Measurements from ENCODE around the gene KDM4B. TPM values are rescaled to one million over a fixed set of nuclear protein-coding genes. Genes with fewer than 3 reads are reported as not detected.

The KDM4B gene
- total and polyA plus RNA-seq, 10 of the 15 experiments (the other 5 are each of a cell fraction or from before 2014, with no cell fraction given) = 0.47 to 49.6 (median 16.2) TPM

GRCh38 chr19:5078666-5079065, 109.8 kb downstream of the KDM4B start (continued):
- TF ChIP-seq HCFC1 (IDR thresholded peaks at IDR 0.05; ENCODE audit: low read length) = no peak
- no peak for TF ChIP-seq MEF2B (IDR thresholded peaks at IDR 0.05; ENCODE audit: partially characterized antibody, poor library complexity, severe bottlenecking)
- no peak for TF ChIP-seq USF2 (IDR thresholded peaks at IDR 0.05; ENCODE audit: borderline replicate concordance, low read depth, low read length)
- TF ChIP-seq SREBF2 (IDR thresholded peaks at IDR 0.05; ENCODE audit: low read length) = no peak
- no peak for TF ChIP-seq RCOR1 (conservative IDR thresholded peaks at IDR 0.05; ENCODE audit: low read depth, low read length)

GRCh38 chr19:5079071-5079774, 110.3 kb downstream of the KDM4B start:
- H3K4me3 ChIP-seq = no peak overlapping the region
- no peak overlapping the region for H3K27ac ChIP-seq (ENCODE audit: control insufficient read depth, insufficient read depth)
- H3K27me3 ChIP-seq (replicated peaks in 1 of 2; ENCODE audit: control insufficient read depth in 2 of 2, insufficient read depth in 2 of 2, low read length in 1 of 2) = no peaks in the 10 kb centered on the region
- RAD21 ChIA-PET (ENCODE audit: unreplicated experiment) = interaction anchor here (0.6 kb wide), 1 partner anchor 132 kb away, joined by 3 read pairs; no protein-coding TSS in a partner anchor
- peaks cover 10 to 15% of the 10 kb centered on the region in 2 experiments; a peak in 3 of 4 replicates for H3K36me3 ChIP-seq (ENCODE audit: control insufficient read depth in 2 of 2, insufficient read depth in 2 of 2, low read length in 1 of 2)
- intact Hi-C loops (cut with micrococcal nuclease; ENCODE audit: unreplicated experiment) = no loop called here
- ATAC-seq (no peak), DNase-seq (ENCODE audit: low read depth, low spot score) (no peak), FAIRE-seq (no peak)
- SMC1A ChIA-PET (ENCODE audit: uncharacterized antibody, unreplicated experiment) = no interaction called here
- H3K4me1 ChIP-seq (ENCODE audit: control insufficient read depth, insufficient read depth, low read length) = no peaks in the 10 kb centered on the region
- in situ Hi-C loops (cut with MboI) = no loop called here
- POLR2A ChIA-PET = no interaction called here
- CTCF ChIA-PET = no interaction called here
- H3K79me2 ChIP-seq (ENCODE audit: control insufficient read depth, insufficient read depth, low read length) = no peaks in the 10 kb centered on the region
- BruUV-seq (replicated peaks) = no TSS peak
- 94% methylated on average over 16 of the region's 18 CpGs for WGBS (ENCODE audit: insufficient coverage, insufficient replicate concordance, low lambda C conversion rate, missing lambda C conversion rate)
- H4K20me1 ChIP-seq (ENCODE audit: control insufficient read depth, insufficient read depth) = no peaks in the 10 kb centered on the region
- no peak overlapping the region for H3K9ac ChIP-seq (ENCODE audit: control insufficient read depth, insufficient read depth, low read length)
- H3K4me2 ChIP-seq (ENCODE audit: control insufficient read depth, insufficient read depth) = no peak overlapping the region
- no peaks in the 10 kb centered on the region for H3K9me3 ChIP-seq (replicated peaks; ENCODE audit: control insufficient read depth, insufficient read depth, low read length)
- no peak overlapping the region for H2AFZ ChIP-seq (ENCODE audit: control insufficient read depth, low read depth, low read length)
- no peak for TF ChIP-seq ZNF384 (IDR thresholded peaks at IDR 0.05; ENCODE audit: borderline replicate concordance, low read depth, low read length)
- no peak for TF ChIP-seq ZNF274 (IDR thresholded peaks at IDR 0.05; ENCODE audit: insufficient read depth, insufficient read length)
- TF ChIP-seq ZNF24 (IDR thresholded peaks at IDR 0.05) = no peak
- TF ChIP-seq SRF (IDR thresholded peaks at IDR 0.05; ENCODE audit: low read depth in 2 of 2, low read length in 2 of 2) = no peak
- TF ChIP-seq MEF2B (IDR thresholded peaks at IDR 0.05; ENCODE audit: partially characterized antibody, poor library complexity, severe bottlenecking) = no peak
- no peak for TF ChIP-seq ZNF622 (IDR thresholded peaks at IDR 0.05)
- no peak for TF ChIP-seq SKIL (IDR thresholded peaks at IDR 0.05; ENCODE audit: low read depth, poor library complexity, severe bottlenecking)
- no peak for TF ChIP-seq CUX1 (IDR thresholded peaks at IDR 0.05; ENCODE audit: insufficient replicate concordance, low read depth, low read length)
- TF ChIP-seq GATAD2B (conservative IDR thresholded peaks at IDR 0.05; ENCODE audit: low read depth) = no peak
- TF ChIP-seq JUNB (IDR thresholded peaks at IDR 0.05) = no peak

Data from GM12878 (cell line).